GM21367 (cell line): Measurements from ENCODE around the gene GPX4.

Experiments
- ATAC-seq: cut with Tn5 transposase; IDR thresholded peaks from one replicate; pipeline ENCODE4 v1.9.1; 2021; ENCODE audit not compliant: unreplicated experiment

GPX4 gene

GRCh38 chr19:1068009-1069001, 35.5 kb upstream of the GPX4 start:
- ATAC-seq: no peak

GRCh38 chr19:1069009-1069779, 34.6 kb upstream of the GPX4 start:
- ATAC-seq: no peak

GRCh38 chr19:1070576-1070930, 33.2 kb upstream of the GPX4 start:
- ATAC-seq: no peak

DNA sequence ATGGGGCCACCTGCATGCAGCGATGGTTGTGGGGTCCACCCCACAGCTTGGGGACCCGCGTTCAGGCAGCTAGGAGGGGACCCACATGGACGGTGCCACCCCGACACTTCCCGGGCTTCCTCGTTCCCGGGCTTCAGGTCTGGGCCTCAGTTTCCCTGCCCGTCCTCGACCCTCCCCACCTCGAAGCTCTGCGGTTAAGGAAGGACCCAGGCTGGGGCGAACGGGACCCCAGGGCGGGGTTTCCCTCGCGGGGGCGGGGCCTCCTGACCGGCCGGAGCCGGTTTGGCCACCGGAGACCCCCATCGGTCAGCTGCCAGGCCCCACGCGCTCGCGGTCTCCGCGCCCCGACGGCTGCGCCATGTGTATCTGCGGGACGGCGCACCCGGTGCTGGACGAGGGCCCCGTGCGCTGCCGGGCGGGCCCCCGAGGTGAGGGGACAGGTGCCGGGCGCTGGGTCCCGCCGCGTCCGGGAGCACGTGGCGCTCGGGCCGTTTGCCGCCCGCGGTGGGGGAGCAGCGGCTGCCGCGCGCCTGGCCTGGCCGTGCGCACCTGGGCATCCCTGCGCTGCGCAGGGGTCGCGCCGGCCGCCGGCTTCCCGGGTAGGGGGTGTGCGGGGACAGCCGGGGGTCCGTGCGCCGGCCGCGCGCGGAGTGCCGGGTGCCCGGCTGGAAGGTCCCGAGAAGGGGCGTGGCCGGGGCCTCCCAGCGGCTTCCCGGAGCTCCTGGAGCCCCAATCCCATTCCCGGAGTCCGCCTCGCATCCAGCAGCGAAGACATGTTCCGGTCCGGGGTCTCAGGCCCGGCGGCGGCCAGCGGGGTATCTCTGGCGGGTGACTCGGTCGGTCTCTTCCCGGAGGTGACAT, 32.6 kb upstream of the GPX4 start:
- no peak for ATAC-seq

GRCh38 chr19:1072371-1073015, 31.3 kb upstream of the GPX4 start:
- ATAC-seq: no peak

DNA sequence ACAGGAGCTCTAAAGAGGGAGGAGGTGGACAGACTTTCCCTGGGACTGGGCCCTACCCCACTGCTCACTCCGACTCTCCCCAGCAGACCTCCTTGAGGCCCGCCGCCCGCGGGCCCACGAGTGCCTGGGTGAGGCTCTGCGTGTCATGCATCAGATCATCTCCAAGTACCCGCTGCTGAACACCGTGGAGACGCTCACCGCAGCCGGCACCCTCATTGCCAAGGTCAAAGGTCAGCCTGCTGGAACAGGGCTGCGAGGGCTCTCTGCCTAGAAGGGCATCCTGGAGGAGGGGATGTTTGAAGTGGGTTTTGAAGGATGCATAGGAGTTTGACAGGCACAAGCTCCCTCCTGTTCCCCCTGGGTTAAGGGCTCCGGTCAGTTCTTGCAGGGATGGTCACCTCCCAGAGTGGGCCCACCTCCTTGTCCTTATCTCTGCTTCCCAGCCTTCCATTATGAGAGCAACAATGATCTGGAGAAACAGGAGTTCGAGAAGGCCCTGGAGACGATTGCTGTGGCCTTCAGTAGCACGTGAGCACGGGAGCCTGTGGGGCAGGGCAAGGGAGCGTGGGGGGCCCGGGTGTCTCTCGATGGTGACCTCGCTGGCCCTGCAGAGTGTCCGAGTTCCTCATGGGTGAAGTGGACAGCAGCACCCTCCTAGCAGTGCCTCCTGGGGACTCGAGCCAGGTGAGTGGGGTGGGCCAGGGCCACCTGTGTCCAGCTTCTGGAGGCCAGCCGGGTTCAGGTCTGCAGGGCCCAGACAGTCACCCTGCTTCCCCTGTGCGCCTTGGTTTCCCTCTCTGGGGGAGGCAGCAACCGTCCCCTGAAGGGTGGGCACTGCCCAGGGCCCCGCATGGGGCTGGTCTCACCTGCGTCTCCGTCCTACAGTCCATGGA, 30.5 kb upstream of the GPX4 start:
- ATAC-seq: no peak

GRCh38 chr19:1073956-1074517, 29.8 kb upstream of the GPX4 start:
- no peak for ATAC-seq

- ATAC-seq: no peak
These were observed 29.1 kb upstream of the GPX4 start for GRCh38 chr19:1074544-1075283.

DNA sequence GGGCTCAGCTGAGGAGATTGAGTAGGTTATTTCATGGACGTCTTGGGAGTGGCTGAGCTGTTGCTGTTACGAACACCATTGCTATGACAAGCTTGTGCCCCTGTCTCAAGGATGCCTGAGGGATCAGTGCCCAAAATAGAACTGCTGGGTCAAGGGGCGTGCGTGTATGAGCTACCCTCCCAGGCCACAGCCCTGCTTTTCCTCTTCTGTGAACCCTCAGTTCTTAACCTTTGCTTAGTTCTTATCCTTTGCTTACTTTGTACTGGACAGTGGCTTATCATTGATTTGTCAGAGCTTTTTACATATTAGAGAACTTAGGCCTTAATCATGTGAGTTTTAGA, 27.8 kb upstream of the GPX4 start:
- ATAC-seq: no peak

- no peak for ATAC-seq
These were observed 26.8 kb upstream of the GPX4 start for GRCh38 chr19:1076951-1077350.

DNA sequence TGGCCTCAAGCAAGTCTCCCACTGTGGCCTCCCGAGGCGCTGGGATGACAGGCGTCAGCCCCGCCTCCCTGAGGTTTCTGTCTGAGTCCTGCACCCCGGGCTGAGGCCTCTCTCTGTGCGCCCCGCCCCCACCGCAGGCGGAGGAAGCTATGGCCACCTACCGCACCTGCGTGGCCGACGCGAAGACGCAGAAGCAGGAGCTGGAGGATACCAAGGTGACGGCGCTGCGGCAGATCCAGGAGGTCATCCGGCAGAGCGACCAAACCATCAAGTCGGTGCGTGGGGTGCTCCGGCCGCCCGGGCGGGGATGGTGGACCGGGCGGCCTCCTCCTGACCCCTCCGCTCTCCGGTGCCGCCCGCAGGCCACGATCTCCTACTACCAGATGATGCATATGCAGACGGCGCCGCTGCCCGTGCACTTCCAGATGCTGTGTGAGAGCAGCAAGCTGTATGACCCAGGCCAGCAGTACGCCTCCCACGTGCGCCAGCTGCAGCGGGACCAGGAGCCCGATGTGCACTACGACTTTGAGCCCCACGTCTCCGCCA, 24.2 kb upstream of the GPX4 start:
- ATAC-seq: no peak

DNA sequence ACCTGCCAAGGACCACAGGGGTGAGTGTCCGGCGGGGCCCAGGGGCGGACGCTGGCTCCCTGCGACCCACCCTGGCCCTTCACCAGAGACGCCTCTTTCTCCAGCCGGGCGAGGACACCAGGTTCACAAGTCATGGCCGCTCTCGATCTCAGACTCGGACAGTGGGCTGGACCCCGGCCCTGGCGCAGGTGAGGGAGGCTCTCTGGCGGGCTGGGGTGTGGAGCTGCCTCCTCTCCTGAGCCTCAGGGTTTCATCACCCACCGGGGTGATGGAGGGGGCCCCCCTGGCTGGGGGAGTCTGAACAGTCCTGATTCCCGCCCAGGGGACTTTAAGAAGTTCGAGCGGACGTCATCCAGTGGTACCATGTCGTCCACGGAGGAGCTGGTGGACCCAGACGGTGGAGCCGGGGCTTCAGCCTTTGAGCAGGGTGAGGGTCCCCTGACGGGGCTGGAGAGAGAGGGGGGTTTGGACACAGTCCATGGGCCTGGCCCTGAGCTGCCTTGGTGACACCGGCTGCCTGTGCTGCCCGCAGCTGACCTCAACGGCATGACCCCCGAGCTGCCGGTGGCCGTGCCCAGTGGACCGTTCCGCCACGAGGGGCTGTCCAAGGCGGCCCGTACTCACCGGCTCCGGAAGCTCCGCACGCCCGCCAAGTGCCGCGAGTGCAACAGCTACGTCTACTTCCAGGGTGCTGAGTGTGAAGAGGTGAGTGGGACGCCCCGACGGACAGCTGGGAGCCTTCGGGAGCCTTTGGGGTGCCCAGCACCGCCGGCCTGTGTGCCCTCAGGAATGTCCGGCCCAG, 23.2 kb upstream of the GPX4 start:
- no peak for ATAC-seq

DNA sequence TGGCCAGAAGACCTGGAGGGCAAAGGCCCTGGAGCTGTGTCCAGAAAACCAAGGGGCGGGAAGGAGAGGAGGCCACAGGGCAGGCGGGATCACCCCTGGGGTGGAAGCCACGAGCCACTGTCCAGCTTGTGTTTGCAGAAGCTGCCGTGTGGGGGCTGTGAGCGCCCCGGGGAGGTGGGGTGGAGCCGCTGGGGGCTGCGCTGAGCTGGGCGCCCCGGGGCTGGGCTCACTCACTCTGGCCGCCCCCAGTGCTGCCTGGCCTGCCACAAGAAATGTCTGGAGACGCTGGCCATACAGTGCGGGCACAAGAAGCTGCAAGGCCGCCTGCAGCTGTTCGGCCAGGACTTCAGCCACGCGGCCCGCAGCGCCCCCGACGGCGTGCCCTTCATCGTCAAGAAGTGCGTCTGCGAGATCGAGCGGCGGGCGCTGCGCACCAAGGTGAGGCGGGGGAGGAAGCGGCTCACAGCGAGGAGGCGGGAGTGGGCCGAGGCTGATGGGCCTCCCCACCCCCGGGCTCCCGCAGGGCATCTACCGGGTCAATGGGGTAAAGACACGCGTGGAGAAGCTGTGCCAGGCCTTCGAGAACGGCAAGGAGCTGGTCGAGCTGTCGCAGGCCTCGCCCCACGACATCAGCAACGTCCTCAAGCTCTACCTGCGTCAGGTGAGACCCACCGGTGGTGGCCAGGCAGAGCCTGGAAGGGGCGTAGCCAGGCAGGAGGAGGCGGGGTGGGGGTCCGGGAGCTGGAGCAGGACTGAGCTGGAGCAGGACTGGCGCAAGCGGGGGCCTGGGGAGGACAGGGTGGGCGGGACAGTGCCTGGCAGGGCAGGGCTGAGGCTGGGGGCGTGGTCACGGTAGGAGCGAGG, 22.3 kb upstream of the GPX4 start:
- ATAC-seq: no peak

DNA sequence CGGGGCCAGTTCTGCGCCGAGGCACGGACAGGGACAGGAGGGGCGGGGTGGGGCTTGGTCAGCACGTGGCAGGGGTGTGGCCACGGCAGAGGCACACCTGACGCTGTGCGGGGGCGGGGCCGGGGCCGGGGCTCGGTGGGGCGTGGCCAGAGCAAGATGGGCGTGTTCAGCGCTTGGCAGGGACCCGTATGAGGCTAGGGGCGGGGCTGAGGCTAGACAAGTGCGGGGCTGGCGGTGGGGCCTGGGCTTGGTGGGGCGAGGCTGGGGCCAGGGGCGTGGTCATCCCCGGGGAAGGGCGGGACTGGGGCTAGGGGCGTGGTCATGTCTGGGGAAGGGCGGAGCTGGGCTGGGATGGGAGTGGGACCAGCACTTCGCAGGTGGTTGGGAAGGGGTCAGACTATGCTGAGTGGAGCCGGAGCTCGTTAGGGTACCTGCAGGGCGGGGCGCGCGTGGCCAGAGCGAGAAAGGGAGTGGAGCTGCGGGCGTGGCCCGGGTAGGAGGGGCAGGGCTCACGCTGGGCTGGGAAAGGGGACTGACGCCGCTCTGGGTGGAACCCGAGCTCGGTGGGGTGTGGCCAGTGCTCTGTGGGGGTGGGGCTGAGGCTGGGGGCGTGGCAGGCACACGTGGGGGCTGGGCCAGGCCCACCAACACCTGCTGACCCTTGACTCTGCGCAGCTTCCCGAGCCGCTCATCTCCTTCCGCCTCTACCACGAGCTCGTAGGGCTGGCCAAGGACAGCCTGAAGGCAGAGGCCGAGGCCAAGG, 21.4 kb upstream of the GPX4 start:
- ATAC-seq: no peak

DNA sequence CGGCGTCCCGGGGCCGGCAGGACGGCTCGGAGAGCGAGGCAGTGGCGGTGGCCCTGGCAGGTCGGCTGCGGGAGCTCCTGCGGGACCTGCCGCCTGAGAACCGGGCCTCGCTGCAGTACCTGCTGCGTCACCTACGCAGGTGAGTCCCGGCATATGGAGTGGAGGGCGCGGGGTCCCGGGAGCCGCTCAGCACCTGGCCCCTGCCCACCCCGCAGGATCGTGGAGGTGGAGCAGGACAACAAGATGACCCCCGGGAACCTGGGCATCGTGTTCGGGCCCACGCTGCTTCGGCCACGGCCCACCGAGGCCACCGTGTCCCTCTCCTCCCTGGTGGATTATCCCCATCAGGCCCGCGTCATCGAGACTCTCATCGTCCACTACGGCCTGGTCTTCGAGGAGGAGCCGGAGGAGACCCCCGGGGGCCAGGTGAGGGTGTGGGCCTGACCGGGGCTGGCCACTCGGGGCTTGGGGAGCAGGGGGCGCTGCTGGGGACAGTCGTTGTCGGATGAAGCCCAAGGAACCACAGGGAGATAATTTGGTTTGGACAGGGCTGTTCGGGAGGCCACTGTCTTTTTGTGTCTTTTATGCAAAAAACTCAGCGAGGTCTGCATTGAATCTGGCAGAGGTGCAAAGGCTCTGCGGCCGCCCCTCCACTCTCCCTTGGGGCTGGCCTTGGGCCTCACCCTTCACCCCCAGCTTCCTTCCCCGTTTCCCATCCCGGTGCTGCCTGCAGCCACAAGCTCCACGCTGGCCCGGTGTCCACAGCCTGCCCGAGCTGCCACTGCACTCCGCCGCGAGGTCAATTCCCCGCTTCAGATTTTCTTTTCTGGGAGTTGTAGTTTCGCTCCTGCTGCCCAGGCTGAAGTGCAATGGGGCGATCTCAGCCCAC, 20.6 kb upstream of the GPX4 start:
- ATAC-seq: no peak
